Stimulated activated CD8-positive, alpha-beta memory T cell treated with anti-CD3 and anti-CD28 coated beads, Interleukin-12 subunit alpha, Interleukin-12 subunit beta, amount 100 ng/mL, for 4 hours (primary cell): ENCODE data around the gene JPH4.
"Not testable (repeated sequence)": the region's sequence is repeated elsewhere in the genome, so short reads cannot be mapped to it uniquely, and the experiment has no call there.

ENCODE experiments used
- DNase-seq: peaks from one replicate; pipeline ENCODE4 v3.0.0-alpha.2; 2020; ENCODE audit warnings: low read depth

The JPH4 gene

GRCh38 chr14:23578560-23579310 lies at the start of gene JPH4:
Gene JPH4 (minus strand): TSS chr14:23578790. CDS start chr14:23577453, 1,337 bp downstream.
- no peak for DNase-seq

- DNase-seq = no peak
These were observed 49.4 kb upstream of the JPH4 start for GRCh38 chr14:23627961-23628360.

DNA sequence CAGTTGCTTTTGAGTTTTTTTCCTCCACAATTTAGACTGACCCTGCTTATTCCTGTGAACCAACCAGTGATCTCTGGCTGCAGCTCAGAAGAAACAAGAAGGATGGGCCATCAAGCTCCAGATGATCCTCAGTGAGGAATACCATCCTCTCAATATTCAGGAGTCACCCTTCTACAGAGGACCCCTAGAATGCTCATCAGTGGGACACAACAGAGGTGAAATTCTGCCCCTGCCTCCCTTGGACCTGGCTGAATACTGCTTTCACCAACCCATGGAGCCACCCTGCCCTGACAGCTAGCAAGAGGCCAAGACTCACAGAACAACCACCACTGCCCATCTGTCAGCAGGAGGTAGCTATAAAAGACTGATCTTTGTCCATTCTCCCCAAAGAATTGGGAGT lies 48.4 kb upstream of the JPH4 start:
- DNase-seq = no peak

DNA sequence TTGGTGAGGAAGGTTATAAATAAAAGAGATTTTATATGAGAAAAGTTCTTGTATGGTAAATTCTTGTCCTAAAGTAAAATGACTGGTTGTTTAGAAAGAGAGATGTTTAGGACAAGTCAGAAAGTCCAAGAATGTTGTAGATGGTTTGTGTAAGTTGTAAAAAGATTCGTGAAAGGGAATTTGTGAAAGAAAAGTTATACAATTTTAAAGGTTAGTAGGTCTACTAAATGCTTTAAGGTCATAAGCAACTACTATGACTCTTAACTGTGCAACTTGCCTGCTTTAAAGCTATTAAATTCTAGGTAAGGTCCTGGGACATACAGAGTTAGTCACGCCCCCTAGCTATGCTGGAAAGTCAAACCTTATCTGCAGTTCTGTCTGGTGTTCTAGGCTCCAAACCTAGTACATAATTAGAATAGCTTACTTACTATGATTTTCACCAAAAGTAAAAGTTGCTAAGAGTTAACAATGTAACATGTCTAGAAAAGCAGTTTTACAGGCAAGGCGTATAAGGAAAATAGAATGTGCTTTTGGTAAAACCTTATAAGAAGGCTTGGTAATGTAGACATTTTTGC lies 46.3 kb upstream of the JPH4 start:
- no peak for DNase-seq

DNA sequence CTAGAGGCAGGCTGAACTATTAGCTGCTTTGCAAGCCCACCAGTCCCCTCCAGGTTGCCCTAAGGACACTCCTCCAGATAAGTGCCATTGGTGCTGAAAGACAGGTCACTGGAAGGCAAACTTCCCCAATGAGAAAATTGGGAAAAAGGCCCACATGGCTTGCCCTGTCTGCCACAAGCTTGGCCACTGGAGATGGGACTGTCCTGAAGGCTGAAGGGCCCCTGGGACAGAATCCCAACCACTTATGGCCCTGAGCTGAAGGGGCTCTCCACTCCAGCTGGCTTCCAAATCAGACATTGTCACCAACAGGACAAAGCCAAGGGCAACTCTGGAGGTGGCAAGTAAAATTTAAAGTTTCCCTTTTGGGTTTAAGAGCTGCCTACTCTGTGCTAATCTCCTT lies 45.4 kb upstream of the JPH4 start:
- no peak for DNase-seq

- DNase-seq = no peak
These were observed 44.4 kb upstream of the JPH4 start for GRCh38 chr14:23622990-23623389.

GRCh38 chr14:23621932-23622730 lies 43.5 kb upstream of the JPH4 start:
- DNase-seq = no peak

- DNase-seq = no peak
These were observed 42.8 kb upstream of the JPH4 start for GRCh38 chr14:23621204-23621931.

DNA sequence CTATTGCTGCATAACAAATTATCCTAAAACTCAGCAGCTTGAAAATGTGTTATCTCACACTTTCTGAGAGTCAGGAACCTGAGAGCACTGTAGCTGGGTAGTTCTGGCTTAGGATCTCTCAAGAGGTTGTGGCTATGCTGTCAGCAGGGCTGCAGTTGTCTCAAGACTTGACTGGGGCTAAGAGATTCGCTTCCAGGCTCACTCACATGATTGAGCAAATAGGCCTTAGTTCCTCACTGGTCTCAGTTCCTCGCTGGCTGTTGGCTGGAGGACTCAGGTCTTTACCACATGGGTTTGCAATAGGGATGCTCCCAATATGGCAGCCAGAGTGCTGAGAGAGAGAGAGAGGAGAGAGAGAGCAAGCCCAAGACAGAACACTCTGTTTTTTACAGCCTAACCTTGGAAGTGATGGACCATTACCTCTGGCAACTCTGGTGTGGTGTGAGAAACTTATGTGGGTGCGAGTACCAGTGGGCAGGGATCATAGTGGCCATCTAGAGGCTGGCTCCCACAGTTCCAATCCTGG lies 41.6 kb upstream of the JPH4 start:
- no peak for DNase-seq

- DNase-seq = no peak
These were observed 39.9 kb upstream of the JPH4 start for GRCh38 chr14:23618415-23618988.

DNA sequence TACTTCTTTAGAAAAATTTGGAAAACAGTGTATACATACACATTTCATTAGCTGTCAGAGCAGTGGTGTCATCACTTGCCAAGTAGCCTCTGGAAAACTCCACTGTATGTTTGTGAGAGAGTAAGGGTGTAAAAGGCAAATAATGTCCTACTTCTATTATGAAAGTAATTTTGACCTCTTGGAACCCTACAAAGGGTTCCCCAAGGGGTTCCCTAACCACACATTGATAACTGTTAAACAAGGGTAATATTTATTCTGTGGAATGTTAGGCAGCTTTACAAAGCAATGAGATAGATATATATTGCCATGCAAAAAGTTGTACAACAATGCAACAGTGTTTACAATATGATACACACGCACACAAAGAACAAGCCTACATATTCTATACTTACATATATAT lies 38.9 kb upstream of the JPH4 start:
- DNase-seq = no peak

- DNase-seq = no peak
These were observed 37.3 kb upstream of the JPH4 start for GRCh38 chr14:23615856-23616255.

DNA sequence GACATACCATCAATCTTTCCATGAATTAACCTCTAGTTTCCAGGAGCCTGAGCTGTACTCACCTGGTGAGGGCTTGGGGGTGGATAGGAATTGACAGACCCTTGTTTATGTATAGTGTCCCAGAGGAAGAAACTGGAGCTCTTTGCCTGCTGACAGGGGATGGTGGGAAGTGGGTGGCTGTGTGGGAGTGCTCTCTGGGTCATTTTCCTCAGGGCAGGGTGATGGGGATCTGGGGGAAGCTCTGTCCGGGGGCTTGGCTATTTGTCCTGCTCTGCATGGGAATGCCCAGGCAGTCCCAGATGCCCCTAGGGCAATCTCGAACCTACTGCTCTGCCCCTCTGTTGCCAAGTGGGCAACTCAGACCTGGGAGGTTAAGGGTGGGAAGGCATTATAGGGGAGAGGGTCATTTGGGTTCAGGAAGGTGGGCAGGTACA lies 35.8 kb upstream of the JPH4 start:
- no peak for DNase-seq

DNA sequence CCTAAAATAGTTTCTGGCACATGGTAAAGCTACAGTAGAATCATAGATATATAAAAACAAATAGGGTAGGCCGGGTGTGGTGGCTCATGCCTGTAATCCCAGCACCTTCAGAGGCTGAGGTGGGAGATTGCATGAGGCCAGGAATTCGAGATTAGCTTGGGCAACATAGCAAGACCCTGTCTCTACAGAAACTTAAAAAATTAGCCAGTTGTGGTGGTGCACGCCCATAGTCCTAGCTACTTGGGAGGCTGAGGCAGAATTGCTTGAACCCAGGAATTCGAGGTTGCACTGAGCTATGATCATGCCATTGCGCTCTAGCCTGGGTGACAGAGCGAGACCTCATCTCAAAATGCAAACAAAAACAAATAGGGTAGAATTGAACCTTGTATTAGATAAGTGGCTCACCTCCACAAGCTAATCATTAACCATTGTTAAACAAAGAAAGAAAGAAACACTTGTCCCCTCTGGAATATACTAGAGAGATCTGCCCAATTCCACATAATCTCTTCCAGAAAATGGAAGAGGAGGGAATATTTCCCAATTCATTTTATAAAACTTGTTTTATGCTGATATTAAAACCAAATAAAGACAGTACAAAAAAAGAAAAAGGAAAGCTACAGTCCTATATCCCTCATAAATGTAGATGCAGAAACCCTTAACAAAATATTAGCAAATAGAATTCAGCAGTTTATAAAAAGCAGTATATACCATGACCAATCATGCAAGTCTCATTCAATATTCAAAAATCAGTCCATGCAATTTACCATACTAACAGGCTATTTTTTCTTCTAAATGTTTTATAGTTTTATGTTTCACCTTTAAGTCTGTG lies 34.9 kb upstream of the JPH4 start:
- DNase-seq = no peak

DNA sequence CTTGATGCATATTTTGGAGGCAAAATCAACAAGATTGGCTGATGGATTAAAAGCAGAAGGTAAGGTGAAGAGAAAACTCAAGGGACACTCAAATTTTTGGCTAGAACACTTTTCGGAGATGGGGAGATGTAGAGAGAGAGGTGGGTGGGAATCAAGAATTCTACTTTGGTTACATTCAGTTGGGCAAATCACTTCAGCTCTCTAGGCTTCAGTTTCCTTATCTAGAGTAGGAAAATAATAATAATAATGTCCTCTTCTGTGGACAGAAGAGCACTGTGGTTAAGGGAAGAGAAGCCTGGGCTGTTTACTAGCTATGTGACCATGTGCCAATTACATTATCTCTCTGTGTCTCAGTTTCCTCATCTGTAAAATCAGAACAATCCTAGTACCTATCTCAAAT lies 34.2 kb upstream of the JPH4 start:
- no peak for DNase-seq

DNA sequence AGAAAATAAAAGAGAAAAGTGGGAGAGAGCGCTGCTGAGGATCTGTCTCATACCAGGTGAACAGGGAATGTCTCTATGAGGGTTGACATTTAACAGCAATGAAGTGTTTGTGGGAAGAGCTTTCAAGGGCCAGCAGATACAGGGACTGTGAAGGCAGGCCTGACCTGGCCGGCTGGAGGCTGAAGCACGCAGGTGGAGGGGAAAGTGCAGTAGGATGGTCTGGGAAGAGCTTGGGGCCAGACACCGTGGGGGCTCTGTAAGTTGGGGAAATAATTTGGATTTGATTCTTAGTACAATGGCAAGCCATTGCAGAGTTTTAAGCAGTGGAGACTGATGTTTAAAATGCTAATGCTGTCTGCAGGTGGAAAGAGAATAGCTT lies 33.8 kb upstream of the JPH4 start:
- no peak for DNase-seq

DNA sequence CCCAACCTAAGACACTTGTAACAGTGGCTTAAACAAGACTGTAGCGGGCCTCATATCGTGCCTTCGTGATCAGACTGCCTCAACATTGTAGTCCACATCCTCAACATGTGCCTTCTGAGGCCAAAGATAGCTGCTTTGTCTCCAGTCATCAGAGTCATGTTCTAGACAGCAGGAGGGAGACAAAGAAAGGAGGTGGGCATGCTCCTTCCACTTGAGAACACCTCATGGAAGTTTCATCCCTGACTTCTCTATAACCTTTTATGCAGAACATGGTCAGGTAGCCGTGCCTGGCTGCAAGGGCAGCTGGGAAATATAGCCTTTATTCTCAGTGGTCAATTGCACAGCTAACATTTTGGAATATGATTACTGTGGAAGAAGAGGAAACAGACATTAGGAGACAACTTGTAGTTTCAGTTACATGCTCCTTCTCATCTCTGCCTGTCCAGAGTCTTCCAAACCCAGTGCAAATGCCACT lies 32.3 kb upstream of the JPH4 start:
- DNase-seq = no peak

DNA sequence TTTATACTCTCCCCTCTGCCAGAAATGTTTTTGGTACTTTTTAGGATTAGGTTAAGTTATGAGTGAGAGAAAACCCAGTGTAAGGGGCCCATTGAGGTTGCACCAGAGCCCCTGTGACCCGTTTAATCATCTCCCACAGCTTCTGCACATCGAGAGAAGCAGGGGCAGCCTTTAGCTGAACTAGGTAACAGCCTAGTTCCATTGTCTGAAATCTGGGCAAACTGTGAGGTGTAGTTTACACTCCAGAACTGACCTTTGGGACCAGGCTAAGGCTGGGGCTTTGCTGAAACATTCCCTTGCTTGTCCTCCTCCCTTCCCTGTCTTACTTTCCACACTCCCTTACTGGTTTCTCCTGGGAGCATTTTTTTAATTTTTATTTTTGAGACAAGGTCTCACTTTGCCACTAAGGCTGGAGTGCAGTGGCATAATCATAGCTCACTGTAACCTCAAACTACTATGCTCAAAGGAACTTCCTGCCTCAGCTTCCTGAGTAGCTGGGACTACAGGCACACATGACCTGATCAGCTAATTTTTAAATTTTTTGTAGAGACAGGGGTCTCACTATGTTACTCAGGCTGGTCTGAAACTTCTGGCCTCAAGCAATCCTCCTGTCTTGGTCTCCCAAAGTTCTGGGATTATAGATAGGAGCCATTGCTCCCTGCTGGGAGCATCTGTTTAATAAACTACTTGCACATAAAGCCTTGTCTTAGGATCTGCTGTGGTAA lies 31.7 kb upstream of the JPH4 start:
- DNase-seq = no peak

DNA sequence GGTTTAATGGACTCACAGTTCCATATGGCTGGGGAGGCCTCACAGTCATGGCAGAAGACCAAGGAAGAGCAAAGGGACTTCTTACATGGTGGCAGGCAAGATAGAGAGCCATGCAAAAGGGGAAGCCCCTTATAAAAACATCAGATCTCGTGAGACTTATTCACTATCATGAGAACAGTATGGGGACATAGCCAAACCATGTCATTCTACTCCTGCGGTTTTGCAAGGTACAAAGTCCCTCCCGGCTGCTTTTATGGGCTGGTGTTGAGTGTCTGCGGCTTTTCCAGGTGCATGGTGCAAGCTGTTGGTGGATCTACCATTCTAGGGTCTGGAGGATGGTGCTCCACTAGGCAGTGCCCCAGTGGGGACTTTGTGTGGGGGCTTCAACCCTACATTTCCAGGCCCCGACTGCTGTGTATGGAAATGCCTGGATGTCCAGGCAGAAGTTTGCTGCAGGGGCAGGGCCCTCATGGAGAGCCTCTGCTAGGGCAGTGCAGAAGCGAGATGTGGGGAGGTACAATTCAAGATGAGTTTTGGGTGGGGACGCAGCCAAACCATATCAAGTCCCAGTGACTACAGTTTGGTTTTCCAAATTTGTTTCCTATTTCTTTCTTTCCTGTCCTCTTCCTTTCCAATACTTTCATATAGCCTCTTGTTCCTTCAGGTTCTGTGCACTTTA lies 31.0 kb upstream of the JPH4 start:
- DNase-seq = not testable (repeated sequence)

DNA sequence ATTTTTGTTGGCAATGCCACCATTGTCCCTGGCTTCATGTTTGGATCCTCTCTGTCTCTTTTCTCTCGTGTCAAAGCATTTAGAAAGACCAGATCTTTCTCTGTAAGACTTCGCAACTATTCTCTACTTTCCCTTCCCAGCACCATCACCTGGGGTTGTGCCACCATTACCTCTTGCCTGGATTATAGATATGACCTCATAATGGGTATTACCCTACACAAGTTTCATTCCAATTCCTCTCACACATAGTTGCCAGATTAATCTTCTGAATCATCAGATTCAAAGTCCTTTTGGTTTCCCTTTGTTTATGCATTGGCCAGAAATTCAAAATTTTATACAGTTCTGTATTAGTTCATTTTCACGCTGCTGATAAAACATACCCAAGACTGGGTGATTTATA lies 30.4 kb upstream of the JPH4 start:
- no peak for DNase-seq
